GM12865 (cell line): ENCODE results near the gene LRRC32.

Source experiments
- DNase-seq: peaks from one replicate; pipeline ENCODE4 v3.0.0; 2010; ENCODE audit warnings: low read depth
- H3K4me3 ChIP-seq: 2 replicates; pipeline ENCODE4 v1.5.1; 2011; ENCODE audit warnings: mild to moderate bottlenecking, low read depth, low read length, control low read depth
- CTCF ChIP-seq: IDR thresholded peaks from 2 replicates; pipeline ENCODE4 v1.5.1; 2011; ENCODE audit warnings: low read length, control low read depth, low read depth, inconsistent platforms; ENCODE audit not compliant: insufficient read depth; ENCODE audit errors: missing control alignments

LRRC32 gene

GRCh38 chr11:76680518-76681425, 10.2 kb upstream of the LRRC32 start:
- TF ChIP-seq CTCF, result peak; percentile 84
- DNase-seq, result peak; percentile 71
- no peak overlapping the region for H3K4me3 ChIP-seq

DNA sequence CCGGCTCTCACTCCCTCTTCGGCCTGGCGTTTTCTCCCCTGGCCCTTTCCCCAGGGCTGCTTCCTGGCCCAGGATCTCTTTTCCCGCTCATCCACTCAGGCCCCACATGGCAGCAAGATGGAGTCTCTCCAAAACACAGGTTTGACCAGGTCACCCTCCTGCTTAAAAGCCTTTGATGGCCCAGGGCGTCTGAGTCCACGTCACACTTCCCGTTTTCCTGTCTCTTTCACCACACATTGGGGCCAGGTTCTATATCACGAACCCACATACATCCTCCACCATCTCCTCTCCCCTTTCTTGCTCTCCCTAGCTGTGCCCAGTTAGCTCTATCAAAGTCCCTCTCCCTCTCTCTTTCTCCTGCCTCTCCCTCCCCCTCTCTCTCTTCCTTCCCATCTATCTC, 7.8 kb upstream of the LRRC32 start:
- no peak for TF ChIP-seq CTCF
- H3K4me3 ChIP-seq, result no peak overlapping the region
- DNase-seq, result no peak

DNA sequence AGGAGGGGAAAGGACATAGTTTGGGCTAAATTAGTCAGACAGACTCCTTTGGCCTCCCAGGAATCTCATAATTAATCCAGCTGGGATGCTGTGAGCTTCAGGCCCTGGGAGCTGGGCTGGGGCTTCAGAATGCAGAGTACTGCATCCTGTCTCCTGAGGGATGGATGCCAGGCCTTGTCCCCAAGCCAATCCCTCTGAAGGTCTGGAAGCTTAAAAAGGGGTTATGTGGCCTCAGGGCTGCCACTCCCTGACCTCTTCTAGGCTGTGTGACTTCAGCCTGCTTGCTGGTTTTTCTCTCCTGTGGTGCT, 6.9 kb upstream of the LRRC32 start:
- TF ChIP-seq CTCF, result no peak
- no peak overlapping the region for H3K4me3 ChIP-seq
- no peak for DNase-seq

GRCh38 chr11:76676636-76677457, 6.3 kb upstream of the LRRC32 start:
- DNase-seq, result no peak
- H3K4me3 ChIP-seq, result no peak overlapping the region
- TF ChIP-seq CTCF, result no peak

GRCh38 chr11:76674517-76675400, 4.2 kb upstream of the LRRC32 start:
- DNase-seq, result peak; percentile 86
- no peak for TF ChIP-seq CTCF
- H3K4me3 ChIP-seq, result no peak overlapping the region
